ENCODE measurements around the gene CFAP107. TPM values are rescaled to one million over a fixed set of nuclear protein-coding genes. Genes with fewer than 3 reads are reported as not detected.

CFAP107 gene
- total RNA-seq, 1 donor from 2014 or later, result not detected

- Mint-ChIP-seq H3K27me3 (ENCODE audit: unreplicated experiment) (peaks cover 2% of the 10 kb centered on the region), H3K4me1 (ENCODE audit: unreplicated experiment) (no peaks in the 10 kb centered on the region), H3K4me3 (ENCODE audit: unreplicated experiment) (no peak overlapping the region), H3K36me3 (ENCODE audit: low read depth, unreplicated experiment) (no peaks in the 10 kb centered on the region), H3K27ac (ENCODE audit: unreplicated experiment) (no peak overlapping the region), H3K9me3 (ENCODE audit: unreplicated experiment) (no peaks in the 10 kb centered on the region)
- DNase-seq (ENCODE audit: low spot score), result no peak
- TF ChIP-seq, protein P1, sequence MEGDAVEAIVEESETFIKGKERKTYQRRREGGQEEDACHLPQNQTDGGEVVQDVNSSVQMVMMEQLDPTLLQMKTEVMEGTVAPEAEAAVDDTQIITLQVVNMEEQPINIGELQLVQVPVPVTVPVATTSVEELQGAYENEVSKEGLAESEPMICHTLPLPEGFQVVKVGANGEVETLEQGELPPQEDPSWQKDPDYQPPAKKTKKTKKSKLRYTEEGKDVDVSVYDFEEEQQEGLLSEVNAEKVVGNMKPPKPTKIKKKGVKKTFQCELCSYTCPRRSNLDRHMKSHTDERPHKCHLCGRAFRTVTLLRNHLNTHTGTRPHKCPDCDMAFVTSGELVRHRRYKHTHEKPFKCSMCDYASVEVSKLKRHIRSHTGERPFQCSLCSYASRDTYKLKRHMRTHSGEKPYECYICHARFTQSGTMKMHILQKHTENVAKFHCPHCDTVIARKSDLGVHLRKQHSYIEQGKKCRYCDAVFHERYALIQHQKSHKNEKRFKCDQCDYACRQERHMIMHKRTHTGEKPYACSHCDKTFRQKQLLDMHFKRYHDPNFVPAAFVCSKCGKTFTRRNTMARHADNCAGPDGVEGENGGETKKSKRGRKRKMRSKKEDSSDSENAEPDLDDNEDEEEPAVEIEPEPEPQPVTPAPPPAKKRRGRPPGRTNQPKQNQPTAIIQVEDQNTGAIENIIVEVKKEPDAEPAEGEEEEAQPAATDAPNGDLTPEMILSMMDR (IDR thresholded peaks at IDR 0.05; ENCODE audit: unreplicated experiment), result peak; percentile 45
Observed at GRCh38 chr1:12760256-12760795, 14.3 kb downstream of the CFAP107 start.

GRCh38 chr1:12761781-12762180, 15.8 kb downstream of the CFAP107 start:
- no peak for DNase-seq (ENCODE audit: low spot score)
- H3K9me3 Mint-ChIP-seq (ENCODE audit: unreplicated experiment), result no peaks in the 10 kb centered on the region
- H3K27me3 Mint-ChIP-seq (ENCODE audit: unreplicated experiment), result peaks cover 2% of the 10 kb centered on the region
- TF ChIP-seq, protein P1 (IDR thresholded peaks at IDR 0.05; ENCODE audit: unreplicated experiment), result no peak
- no peaks in the 10 kb centered on the region for H3K36me3 Mint-ChIP-seq (ENCODE audit: low read depth, unreplicated experiment)
- H3K27ac Mint-ChIP-seq (ENCODE audit: unreplicated experiment), result no peak overlapping the region
- no peak overlapping the region for H3K4me3 Mint-ChIP-seq (ENCODE audit: unreplicated experiment)
- no peaks in the 10 kb centered on the region for H3K4me1 Mint-ChIP-seq (ENCODE audit: unreplicated experiment)

- Mint-ChIP-seq H3K27me3 (ENCODE audit: unreplicated experiment) (peaks cover 2% of the 10 kb centered on the region), H3K27ac (ENCODE audit: unreplicated experiment) (no peak overlapping the region), H3K36me3 (ENCODE audit: low read depth, unreplicated experiment) (no peaks in the 10 kb centered on the region), H3K4me3 (ENCODE audit: unreplicated experiment) (no peak overlapping the region), H3K4me1 (ENCODE audit: unreplicated experiment) (no peaks in the 10 kb centered on the region), H3K9me3 (ENCODE audit: unreplicated experiment) (no peaks in the 10 kb centered on the region)
- TF ChIP-seq, protein P1 (IDR thresholded peaks at IDR 0.05; ENCODE audit: unreplicated experiment), result no peak
- DNase-seq (ENCODE audit: low spot score), result no peak
Observed at GRCh38 chr1:12762766-12763165, 16.8 kb downstream of the CFAP107 start.

- Mint-ChIP-seq H3K9me3 (ENCODE audit: unreplicated experiment) (no peaks in the 10 kb centered on the region), H3K36me3 (ENCODE audit: low read depth, unreplicated experiment) (no peaks in the 10 kb centered on the region), H3K27me3 (ENCODE audit: unreplicated experiment) (no peaks in the 10 kb centered on the region), H3K4me1 (ENCODE audit: unreplicated experiment) (no peaks in the 10 kb centered on the region), H3K27ac (ENCODE audit: unreplicated experiment) (no peak overlapping the region), H3K4me3 (ENCODE audit: unreplicated experiment) (no peak overlapping the region)
- no peak for DNase-seq (ENCODE audit: low spot score)
- TF ChIP-seq, protein P1 (IDR thresholded peaks at IDR 0.05; ENCODE audit: unreplicated experiment), result no peak
Observed at GRCh38 chr1:12763479-12763878, 17.5 kb downstream of the CFAP107 start.

- Mint-ChIP-seq H3K27me3 (ENCODE audit: unreplicated experiment) (no peaks in the 10 kb centered on the region), H3K36me3 (ENCODE audit: low read depth, unreplicated experiment) (no peaks in the 10 kb centered on the region), H3K4me3 (ENCODE audit: unreplicated experiment) (no peak overlapping the region), H3K9me3 (ENCODE audit: unreplicated experiment) (no peaks in the 10 kb centered on the region), H3K27ac (ENCODE audit: unreplicated experiment) (no peak overlapping the region), H3K4me1 (ENCODE audit: unreplicated experiment) (no peaks in the 10 kb centered on the region)
- TF ChIP-seq, protein P1 (IDR thresholded peaks at IDR 0.05; ENCODE audit: unreplicated experiment), result no peak
- DNase-seq (ENCODE audit: low spot score), result no peak
Observed at GRCh38 chr1:12764016-12764415, 18.0 kb downstream of the CFAP107 start.

Data from endothelial cell (in vitro differentiated cells).